GM19328 (cell line): ENCODE results near the gene SMARCD3.

Experiments
- ATAC-seq: cut with Tn5 transposase; IDR thresholded peaks from one replicate; pipeline ENCODE4 v1.9.1; 2021; ENCODE audit warnings: mild to moderate bottlenecking, moderate library complexity; ENCODE audit not compliant: unreplicated experiment

SMARCD3 gene

GRCh38 chr7:151272877-151273276 lies 24.4 kb upstream of the SMARCD3 start:
- no peak for ATAC-seq

GRCh38 chr7:151272405-151272804 lies 23.9 kb upstream of the SMARCD3 start:
- ATAC-seq = no peak

- ATAC-seq = no peak
Observed at GRCh38 chr7:151271699-151272355, 23.3 kb upstream of the SMARCD3 start.

GRCh38 chr7:151269511-151269910 lies 21.0 kb upstream of the SMARCD3 start:
- no peak for ATAC-seq

- ATAC-seq = no peak
Observed at GRCh38 chr7:151265351-151265931, 16.9 kb upstream of the SMARCD3 start.

- no peak for ATAC-seq
Observed at GRCh38 chr7:151264615-151265014, 16.1 kb upstream of the SMARCD3 start.

- no peak for ATAC-seq
Observed at GRCh38 chr7:151261529-151261928, 13.0 kb upstream of the SMARCD3 start.

GRCh38 chr7:151260883-151261282 lies 12.4 kb upstream of the SMARCD3 start:
- ATAC-seq = no peak

- no peak for ATAC-seq
Observed at GRCh38 chr7:151260471-151260870, 12.0 kb upstream of the SMARCD3 start.

GRCh38 chr7:151257990-151258389 lies 9.5 kb upstream of the SMARCD3 start:
- ATAC-seq = no peak

- ATAC-seq = no peak
Observed at GRCh38 chr7:151256410-151257045, 8.0 kb upstream of the SMARCD3 start.

- ATAC-seq = no peak
Observed at GRCh38 chr7:151255390-151255789, 6.9 kb upstream of the SMARCD3 start.

GRCh38 chr7:151254851-151255250 lies 6.4 kb upstream of the SMARCD3 start:
- ATAC-seq = no peak

- no peak for ATAC-seq
Observed at GRCh38 chr7:151254316-151254715, 5.8 kb upstream of the SMARCD3 start.

- no peak for ATAC-seq
Observed at GRCh38 chr7:151252961-151253711, 4.6 kb upstream of the SMARCD3 start.

- no peak for ATAC-seq
Observed at GRCh38 chr7:151252561-151252835, 4.0 kb upstream of the SMARCD3 start.

- ATAC-seq = no peak
Observed at GRCh38 chr7:151251689-151252560, 3.4 kb upstream of the SMARCD3 start.

- no peak for ATAC-seq
Observed at GRCh38 chr7:151251328-151251688, 2.8 kb upstream of the SMARCD3 start.

- ATAC-seq = no peak
Observed at GRCh38 chr7:151250181-151251132, 2.0 kb upstream of the SMARCD3 start.

- ATAC-seq = no peak
Observed at GRCh38 chr7:151249732-151250072, 1.2 kb upstream of the SMARCD3 start.
